ENCODE data around the gene MOK.

Gene MOK

DNA sequence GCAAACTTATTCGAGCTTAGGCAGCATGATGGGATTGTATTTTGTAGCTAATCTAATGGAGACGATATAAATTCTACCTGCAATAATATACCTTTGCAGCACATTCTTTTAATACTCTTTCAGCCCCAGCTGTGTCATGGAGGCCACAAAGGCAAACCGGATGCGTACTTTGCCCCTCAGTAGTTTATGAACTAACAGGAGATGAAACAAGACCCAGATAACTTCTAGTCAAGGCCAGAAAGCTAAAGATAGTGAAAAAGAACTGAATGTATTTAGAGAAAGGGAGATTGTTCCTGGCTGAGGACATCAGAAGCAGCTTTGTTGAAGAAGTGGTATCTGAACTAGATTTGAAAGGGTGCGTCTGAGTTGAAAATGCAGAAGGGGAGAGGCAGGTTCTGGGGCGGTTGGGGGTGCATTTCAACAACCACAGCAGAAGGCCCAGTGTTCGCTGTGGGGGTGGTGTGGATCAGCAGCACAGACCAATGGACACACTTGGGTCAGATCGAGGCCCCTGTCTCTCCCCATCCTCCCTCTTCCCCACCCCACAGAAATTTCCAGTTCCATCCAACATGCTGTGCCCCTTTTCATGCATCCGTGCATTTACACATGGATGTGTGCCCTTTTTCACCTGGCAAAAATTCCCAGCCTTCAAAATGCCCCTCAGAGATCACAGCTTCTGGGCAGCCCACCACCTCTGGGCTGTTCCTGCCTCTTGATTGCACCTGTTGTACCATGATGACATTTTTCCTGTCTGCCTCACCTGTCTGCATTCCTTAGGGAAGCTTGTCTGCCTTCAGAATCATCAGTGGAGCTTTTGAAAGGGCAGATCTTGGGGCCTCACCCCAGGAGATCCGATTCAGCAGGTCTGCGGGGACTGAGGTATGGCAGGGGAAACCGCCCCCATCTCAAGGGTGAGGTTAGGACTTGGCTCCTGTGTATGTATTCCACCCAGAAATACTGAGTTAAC lies 16.8 kb upstream of the MOK start:
- H3K4me3 ChIP-seq (ENCODE audit: low read depth, low read length): no peak overlapping the region
- TF ChIP-seq, protein P1, sequence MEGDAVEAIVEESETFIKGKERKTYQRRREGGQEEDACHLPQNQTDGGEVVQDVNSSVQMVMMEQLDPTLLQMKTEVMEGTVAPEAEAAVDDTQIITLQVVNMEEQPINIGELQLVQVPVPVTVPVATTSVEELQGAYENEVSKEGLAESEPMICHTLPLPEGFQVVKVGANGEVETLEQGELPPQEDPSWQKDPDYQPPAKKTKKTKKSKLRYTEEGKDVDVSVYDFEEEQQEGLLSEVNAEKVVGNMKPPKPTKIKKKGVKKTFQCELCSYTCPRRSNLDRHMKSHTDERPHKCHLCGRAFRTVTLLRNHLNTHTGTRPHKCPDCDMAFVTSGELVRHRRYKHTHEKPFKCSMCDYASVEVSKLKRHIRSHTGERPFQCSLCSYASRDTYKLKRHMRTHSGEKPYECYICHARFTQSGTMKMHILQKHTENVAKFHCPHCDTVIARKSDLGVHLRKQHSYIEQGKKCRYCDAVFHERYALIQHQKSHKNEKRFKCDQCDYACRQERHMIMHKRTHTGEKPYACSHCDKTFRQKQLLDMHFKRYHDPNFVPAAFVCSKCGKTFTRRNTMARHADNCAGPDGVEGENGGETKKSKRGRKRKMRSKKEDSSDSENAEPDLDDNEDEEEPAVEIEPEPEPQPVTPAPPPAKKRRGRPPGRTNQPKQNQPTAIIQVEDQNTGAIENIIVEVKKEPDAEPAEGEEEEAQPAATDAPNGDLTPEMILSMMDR (IDR thresholded peaks at IDR 0.05; ENCODE audit: control insufficient read depth, extremely low read depth, insufficient read depth): no peak
- DNase-seq (ENCODE audit: low read depth): no peak

DNA sequence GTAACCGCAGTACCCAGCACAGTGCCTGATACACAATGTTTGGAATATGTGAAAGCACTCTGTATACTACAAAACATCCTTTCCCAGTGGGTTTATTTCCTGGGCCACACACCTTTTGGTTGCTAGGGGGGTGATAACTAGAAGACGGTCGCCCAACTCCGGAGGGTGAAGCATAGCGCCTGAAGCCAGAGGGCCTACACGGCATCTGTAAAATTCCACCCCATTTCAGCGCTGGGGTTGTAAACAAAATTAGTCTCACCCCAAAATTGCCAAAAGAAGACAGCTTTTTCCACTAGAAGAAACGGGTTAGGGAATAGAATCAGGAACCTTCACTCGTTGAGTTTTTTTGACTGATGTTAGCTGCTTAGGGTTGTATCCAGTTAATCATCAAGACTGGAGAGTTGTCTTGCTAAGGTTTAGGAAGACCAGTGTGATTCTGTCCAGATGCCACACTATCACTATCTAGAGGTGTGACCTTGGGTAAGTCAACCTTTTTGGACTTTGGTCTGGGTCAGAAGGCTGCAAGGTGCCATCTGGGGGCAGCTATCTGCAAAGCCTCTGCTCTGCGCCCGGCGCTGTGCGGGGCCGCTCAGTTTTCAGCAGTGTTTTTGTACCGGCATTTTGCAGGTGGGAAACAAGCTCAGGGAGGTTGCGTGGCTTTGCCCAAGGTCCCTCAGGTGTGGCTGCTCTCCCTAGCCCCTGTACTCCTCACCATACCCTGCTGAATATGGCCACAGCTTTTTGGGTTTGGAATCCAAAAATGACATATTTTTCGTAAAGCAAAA lies 15.9 kb upstream of the MOK start:
- peak overlapping the region; percentile 77 for H3K4me3 ChIP-seq (ENCODE audit: low read depth, low read length)
- TF ChIP-seq, protein P1 (IDR thresholded peaks at IDR 0.05; ENCODE audit: control insufficient read depth, extremely low read depth, insufficient read depth): no peak
- no peak for DNase-seq (ENCODE audit: low read depth)

DNA sequence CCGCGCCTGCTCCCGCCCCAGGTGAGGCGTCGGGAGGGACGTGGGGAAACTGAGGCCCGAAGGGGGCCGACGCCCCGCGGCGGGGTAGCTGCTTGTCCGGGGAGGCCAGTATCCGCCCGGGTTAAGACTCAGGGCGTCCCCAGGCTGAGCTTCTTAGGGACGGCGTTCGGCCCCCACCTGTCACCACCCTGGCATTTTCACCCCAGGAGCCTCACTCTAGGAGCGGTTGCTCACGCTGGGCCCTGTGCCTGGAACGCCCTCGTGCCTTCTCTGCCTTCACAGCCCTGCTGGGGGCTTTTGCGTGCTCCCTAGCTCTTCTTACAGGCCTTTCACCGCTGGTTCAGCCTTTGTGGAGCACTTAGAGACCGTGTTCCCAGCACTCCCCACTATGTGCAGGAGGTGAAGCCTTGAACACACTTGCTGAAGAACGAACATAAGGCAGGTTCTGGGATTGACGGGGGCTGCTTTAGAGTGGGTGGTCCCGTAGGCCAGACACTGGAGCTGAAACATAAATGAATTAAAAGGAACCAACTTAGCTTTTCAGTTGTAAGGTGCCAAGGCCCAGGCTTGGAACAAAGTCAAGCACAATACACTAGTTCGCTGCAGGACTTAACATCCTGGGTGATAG lies 15.2 kb upstream of the MOK start:
- peak overlapping the region; percentile 77 for H3K4me3 ChIP-seq (ENCODE audit: low read depth, low read length)
- DNase-seq (ENCODE audit: low read depth): no peak
- TF ChIP-seq, protein P1 (IDR thresholded peaks at IDR 0.05; ENCODE audit: control insufficient read depth, extremely low read depth, insufficient read depth): no peak

DNA sequence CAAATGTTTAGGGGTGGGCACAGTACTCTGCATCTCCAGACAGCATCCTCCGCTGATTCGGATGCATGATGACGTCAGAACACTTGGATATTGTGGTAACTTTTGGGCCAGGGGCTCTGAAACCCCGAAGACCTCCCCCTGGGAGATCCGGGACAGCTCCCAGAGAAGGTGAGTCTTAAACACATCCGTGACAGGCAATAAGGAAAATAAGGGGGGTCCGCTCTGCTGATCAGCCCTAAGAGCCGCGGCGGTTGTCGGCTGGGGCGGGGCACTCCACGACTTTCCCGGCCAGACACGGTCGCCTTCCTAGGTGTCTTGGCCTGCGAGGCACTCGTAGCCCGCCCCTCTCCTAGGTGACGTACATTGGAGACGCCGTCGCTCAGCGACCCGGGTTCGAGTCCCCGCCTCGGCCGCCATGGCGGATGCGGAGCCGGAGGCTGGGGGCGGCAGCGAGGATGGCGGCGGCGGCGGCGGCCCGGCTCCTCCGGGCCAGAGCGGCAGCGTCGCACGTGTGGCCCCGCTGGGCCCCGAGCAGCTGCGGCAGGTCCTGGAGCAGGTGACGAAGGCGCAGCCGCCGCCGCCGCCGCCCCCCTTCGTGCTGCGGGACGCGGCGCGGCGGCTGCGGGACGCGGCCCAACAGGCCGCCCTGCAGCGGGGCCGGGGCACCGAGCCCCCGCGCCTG lies 14.5 kb upstream of the MOK start, which contains the start of gene ZNF839:
Gene ZNF839 (plus strand): TSS at position 396 of the 682 bp plus-strand sequence. CDS start 20 bp downstream, at position 416.
- peak; percentile 59 for DNase-seq (ENCODE audit: low read depth)
- peak within 1 kb of the TSS; percentile 77 for H3K4me3 ChIP-seq (ENCODE audit: low read depth, low read length)
- TF ChIP-seq, protein P1 (IDR thresholded peaks at IDR 0.05; ENCODE audit: control insufficient read depth, extremely low read depth, insufficient read depth): no peak

DNA sequence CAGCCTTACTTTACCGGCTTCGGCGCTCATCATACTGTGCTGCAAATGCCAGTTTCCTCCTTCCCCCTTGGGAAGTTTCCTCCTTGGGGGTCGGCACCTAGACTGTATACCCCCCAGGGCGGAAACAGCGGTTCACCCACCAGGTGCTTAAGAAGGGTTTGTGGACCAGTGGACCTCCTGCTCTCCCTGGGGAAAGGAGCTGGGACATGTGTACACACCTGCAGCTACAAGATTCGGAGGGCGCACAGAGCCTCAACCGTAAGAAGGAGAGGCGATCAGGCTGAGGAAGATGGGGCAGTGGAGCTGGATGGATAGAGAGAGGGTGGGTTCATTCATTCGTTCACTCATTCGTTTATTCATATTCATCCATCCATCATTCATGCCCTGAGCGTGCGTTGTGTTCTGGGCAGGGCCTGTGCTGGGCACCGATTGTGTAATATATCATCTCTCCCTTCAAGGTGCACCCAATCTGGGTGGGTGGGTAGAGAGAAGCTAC lies 13.9 kb upstream of the MOK start:
- TF ChIP-seq, protein P1 (IDR thresholded peaks at IDR 0.05; ENCODE audit: control insufficient read depth, extremely low read depth, insufficient read depth): no peak
- peak overlapping the region; percentile 77 for H3K4me3 ChIP-seq (ENCODE audit: low read depth, low read length)
- DNase-seq (ENCODE audit: low read depth): no peak
